ENCODE measurements around the gene BCR.

- TF ChIP-seq POLR2AphosphoS5 (IDR thresholded peaks at IDR 0.05) (no peak), CTCF (IDR thresholded peaks at IDR 0.05) (no peak), POLR2A (IDR thresholded peaks at IDR 0.05) (no peak), EP300 (IDR thresholded peaks at IDR 0.05) (no peak)
Measured at GRCh38 chr22:23293720-23294119, 113.4 kb downstream of the BCR start.

All from suprapubic skin (tissue), 4 donors.